Astrocyte (in vitro differentiated cells and primary cell): ENCODE data around the gene DCHS2.

Experiments used
- EZH2 ChIP-seq: IDR thresholded peaks from 2 replicates; pipeline ENCODE4 v1.6.1; 2012; ENCODE audit warnings: mild to moderate bottlenecking, low read length, inconsistent platforms; ENCODE audit not compliant: insufficient read depth
- TF ChIP-seq, protein P1 (sequence below): IDR thresholded peaks from 2 replicates; pipeline ENCODE4 v1.5.1; 2011; ENCODE audit warnings: low read depth, mild to moderate bottlenecking, inconsistent platforms, low read length, moderate library complexity; ENCODE audit not compliant: insufficient read depth

DNA sequence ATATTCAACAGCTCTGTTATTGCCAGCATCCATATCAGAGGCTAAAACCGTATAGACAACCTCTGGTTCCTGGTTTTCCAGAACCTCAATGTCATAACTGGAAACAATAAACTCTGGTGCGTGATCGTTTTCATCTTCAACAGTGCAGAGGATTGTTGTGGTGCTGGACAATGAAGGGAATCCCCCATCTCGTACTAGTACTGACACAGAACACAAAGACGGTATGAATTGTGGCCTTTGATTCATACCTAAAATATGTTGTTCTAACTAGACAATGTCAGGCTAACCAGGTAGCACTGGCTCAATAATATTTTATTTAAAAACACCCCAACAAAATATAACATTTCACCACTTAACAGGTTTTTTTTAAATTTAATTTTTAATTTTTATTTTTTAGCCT lies 186.9 kb downstream of the DCHS2 start:
- TF ChIP-seq, protein P1, sequence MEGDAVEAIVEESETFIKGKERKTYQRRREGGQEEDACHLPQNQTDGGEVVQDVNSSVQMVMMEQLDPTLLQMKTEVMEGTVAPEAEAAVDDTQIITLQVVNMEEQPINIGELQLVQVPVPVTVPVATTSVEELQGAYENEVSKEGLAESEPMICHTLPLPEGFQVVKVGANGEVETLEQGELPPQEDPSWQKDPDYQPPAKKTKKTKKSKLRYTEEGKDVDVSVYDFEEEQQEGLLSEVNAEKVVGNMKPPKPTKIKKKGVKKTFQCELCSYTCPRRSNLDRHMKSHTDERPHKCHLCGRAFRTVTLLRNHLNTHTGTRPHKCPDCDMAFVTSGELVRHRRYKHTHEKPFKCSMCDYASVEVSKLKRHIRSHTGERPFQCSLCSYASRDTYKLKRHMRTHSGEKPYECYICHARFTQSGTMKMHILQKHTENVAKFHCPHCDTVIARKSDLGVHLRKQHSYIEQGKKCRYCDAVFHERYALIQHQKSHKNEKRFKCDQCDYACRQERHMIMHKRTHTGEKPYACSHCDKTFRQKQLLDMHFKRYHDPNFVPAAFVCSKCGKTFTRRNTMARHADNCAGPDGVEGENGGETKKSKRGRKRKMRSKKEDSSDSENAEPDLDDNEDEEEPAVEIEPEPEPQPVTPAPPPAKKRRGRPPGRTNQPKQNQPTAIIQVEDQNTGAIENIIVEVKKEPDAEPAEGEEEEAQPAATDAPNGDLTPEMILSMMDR: no peak
- TF ChIP-seq EZH2: no peak
